ENCODE data around the gene STX1B.

Gene STX1B

DNA sequence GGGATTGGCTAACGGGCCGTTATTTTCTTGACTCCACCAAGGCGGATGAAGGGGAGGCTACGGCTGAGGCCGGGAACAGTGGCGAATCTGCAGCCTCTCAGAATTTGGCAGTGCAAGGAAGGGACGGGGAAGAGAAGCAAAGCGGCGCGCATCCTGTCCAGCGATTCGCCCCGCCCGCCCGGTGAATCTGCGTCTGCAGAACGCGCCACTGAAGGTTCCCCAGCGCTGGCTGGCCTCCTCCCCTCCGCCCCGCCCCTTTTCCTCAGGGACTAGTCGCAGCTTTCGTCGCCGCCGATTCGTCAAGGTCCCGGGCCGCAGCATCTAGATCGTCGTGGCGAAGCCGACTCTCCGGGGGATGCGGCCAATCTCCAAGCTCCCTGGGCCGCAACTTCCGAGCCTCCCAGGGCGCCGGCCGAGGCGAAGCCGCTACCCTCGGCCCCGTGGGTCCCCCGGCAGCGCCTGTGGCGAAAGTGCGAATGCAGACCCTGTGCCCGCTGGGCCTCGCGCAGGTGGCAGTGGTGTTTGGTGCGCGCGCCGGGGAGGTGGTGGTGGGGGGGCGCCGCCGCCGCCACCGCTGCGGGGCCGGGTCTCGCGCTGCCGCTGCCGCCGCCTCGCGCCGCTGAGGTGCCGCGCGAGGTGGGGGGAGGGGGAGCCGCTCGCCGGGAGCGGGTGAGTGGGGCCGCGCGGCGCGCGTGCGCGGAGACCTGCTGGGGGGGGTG, 52.8 kb downstream of the STX1B start, which contains the start of gene SETD1A:
Gene SETD1A, plus strand, starts transcription at position 299 of the 719 bp plus-strand sequence. CDS start 978 bp downstream, outside the sequence.
- Histone ChIP-seq H3K4me3 (peak within 1 kb of the TSS; percentile 97), H3K9ac (ENCODE audit: insufficient read length) (peak within 1 kb of the TSS; percentile 100), H3K36me3 (ENCODE audit: insufficient read depth, low read length) (peaks cover 39% of the 10 kb centered on the region), H3K27ac (peak within 1 kb of the TSS; percentile 100), H3K9me3 (ENCODE audit: low read depth, low read length) (no peaks in the 10 kb centered on the region)
- DNase-seq (ENCODE audit: low read depth, low spot score), result peak; percentile 69
- TF ChIP-seq EZH2 (IDR thresholded peaks at IDR 0.05) (no peak), POLR2AphosphoS5 (IDR thresholded peaks at IDR 0.05; ENCODE audit: borderline replicate concordance, low read depth, low read length) (peak; percentile 19; the same call in 1 of the 2 replicates)

DNA sequence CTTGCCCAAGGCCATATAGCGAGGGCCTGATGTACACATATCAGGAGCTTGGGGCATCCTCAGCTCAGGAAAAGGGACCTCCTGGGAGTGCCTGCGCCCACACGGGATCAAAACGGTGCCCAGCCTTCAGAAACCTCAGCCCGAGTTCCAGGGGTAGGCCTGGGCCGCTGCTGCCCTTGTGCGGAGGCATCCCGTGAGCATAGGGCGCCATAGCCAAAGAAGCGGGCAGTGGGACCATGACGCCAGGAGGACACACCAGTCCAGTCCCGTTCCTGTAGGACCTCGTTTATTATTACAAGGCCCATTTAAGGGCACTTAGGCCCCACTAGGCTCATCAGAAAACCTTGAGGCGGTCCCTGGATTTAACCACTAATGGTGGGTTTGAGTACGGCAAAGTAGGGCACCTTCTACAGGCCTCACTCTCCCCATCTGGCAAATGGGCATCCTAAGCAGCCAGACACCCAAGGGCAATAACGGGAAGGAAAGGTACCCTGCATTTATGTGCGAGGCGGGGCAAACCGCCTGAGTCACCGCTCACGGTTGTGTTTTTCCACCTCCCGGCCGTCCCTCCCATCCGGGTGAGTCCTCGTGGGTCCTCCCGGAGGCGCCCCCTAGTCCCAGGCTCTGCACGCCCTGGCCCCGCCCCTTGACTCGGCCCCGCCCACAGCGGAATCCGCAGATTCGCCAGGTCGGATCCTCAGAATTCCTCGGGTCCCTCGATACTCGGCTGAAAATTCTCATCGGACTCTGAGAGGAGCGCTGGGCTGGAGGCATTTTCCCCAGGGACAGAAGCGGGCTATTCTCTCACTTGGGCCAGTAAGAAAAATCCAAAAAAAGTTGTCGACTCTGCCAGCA, 53.6 kb downstream of the STX1B start:
- Histone ChIP-seq H3K9ac (ENCODE audit: insufficient read length) (peak overlapping the region; percentile 100), H3K9me3 (ENCODE audit: low read depth, low read length) (no peaks in the 10 kb centered on the region), H3K4me3 (peak overlapping the region; percentile 97), H3K27ac (peak overlapping the region; percentile 100), H3K36me3 (ENCODE audit: insufficient read depth, low read length) (peaks cover 31% of the 10 kb centered on the region)
- TF ChIP-seq EZH2 (IDR thresholded peaks at IDR 0.05), result no peak
- TF ChIP-seq FOXP2 (optimal IDR thresholded peaks at IDR 0.05; ENCODE audit: control extremely low read depth, extremely low read length, insufficient read depth), result no peak
- TF ChIP-seq POLR2AphosphoS5 (IDR thresholded peaks at IDR 0.05; ENCODE audit: borderline replicate concordance, low read depth, low read length), result peak; percentile 39; the same call in 1 of the 2 replicates
- no peak for DNase-seq (ENCODE audit: low read depth, low spot score)

DNA sequence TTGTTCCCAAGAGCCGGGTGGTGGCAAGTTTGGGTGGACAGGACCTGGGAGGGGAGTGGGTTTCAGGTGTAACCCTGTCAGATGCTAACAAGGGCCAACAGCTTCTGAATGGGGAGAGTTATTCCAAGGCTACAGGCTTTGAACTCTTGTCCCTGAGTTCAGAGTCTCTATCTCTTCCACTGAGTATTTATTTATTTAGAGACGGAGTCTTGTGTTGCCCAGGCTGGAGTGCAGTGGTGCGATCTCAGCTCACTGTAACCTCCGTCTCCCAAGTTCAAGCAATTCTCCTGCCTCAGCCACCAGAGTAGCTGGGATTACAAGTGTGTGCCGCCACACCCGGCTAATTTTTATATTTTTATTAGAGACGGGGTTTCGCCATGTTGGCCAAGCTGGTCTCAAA, 55.4 kb downstream of the STX1B start:
- Histone ChIP-seq H3K4me3 (no peak overlapping the region), H3K9me3 (ENCODE audit: low read depth, low read length) (no peaks in the 10 kb centered on the region), H3K9ac (ENCODE audit: insufficient read length) (no peak overlapping the region), H3K27ac (no peak overlapping the region), H3K36me3 (ENCODE audit: insufficient read depth, low read length) (peaks cover 13% of the 10 kb centered on the region)
- TF ChIP-seq FOXP2 (optimal IDR thresholded peaks at IDR 0.05; ENCODE audit: control extremely low read depth, extremely low read length, insufficient read depth) (no peak), POLR2AphosphoS5 (IDR thresholded peaks at IDR 0.05; ENCODE audit: borderline replicate concordance, low read depth, low read length) (no peak), EZH2 (IDR thresholded peaks at IDR 0.05) (no peak)
- DNase-seq (ENCODE audit: low read depth, low spot score), result no peak

DNA sequence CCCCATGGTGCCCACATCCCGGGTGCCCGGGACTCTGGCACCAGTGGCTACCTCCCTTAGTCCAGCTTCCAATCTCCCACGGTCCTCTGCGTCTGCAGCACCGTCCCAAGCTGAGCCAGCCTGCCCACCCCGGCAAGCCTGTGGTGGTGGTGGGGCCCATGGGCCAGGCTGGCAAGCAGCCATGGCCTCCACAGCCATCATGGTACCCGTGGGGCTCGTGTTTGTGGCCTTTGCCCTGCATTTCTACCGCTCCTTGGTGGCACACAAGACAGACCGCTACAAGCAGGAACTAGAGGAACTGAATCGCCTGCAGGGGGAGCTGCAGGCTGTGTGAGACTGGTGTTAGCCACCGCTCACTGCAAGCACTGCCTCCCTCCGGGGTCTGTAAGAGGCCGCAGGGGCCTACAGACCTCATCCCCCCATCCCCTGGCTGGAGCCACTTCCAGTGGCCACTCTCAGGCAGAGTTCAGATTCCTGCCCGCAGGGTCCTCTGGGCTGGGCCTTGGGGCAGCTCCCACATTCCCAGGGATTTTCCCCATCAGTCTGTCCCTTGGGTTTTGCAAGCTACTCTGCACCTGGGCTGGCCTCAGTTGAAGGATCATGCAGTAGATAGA, 56.8 kb downstream of the STX1B start:
- no peak overlapping the region for H3K4me3 ChIP-seq

DNA sequence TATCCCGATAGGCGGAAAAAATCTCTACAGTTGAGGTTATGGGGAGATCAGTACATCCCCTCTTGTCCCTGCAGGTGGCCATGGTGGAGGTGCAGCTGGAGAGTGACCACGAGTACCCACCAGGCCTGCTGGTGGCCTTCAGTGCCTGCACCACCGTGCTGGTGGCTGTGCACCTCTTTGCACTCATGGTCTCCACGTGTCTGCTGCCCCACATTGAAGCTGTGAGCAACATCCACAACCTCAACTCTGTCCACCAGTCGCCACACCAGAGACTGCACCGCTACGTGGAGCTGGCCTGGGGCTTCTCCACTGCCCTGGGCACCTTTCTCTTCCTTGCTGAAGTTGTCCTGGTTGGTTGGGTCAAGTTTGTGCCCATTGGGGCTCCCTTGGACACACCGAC, 57.3 kb downstream of the STX1B start:
- TF ChIP-seq EZH2 (IDR thresholded peaks at IDR 0.05), result no peak
- TF ChIP-seq POLR2AphosphoS5 (IDR thresholded peaks at IDR 0.05; ENCODE audit: borderline replicate concordance, low read depth, low read length), result no peak
- no peak for TF ChIP-seq FOXP2 (optimal IDR thresholded peaks at IDR 0.05; ENCODE audit: control extremely low read depth, extremely low read length, insufficient read depth)
- H3K9ac ChIP-seq (ENCODE audit: insufficient read length), result no peak overlapping the region
- H3K36me3 ChIP-seq (ENCODE audit: insufficient read depth, low read length), result no peaks in the 10 kb centered on the region
- no peaks in the 10 kb centered on the region for H3K9me3 ChIP-seq (ENCODE audit: low read depth, low read length)
- H3K4me3 ChIP-seq, result no peak overlapping the region
- DNase-seq (ENCODE audit: low read depth, low spot score), result no peak
- no peak overlapping the region for H3K27ac ChIP-seq

More for the DNA sequence above, 56.8 kb downstream of the STX1B start:
- Histone ChIP-seq H3K36me3 (ENCODE audit: insufficient read depth, low read length) (no peaks in the 10 kb centered on the region), H3K27ac (no peak overlapping the region), H3K9ac (ENCODE audit: insufficient read length) (no peak overlapping the region), H3K9me3 (ENCODE audit: low read depth, low read length) (no peaks in the 10 kb centered on the region)
- TF ChIP-seq POLR2AphosphoS5 (IDR thresholded peaks at IDR 0.05; ENCODE audit: borderline replicate concordance, low read depth, low read length) (no peak), EZH2 (IDR thresholded peaks at IDR 0.05) (no peak), FOXP2 (optimal IDR thresholded peaks at IDR 0.05; ENCODE audit: control extremely low read depth, extremely low read length, insufficient read depth) (no peak)
- peak; percentile 55 for DNase-seq (ENCODE audit: low read depth, low spot score)

DNA sequence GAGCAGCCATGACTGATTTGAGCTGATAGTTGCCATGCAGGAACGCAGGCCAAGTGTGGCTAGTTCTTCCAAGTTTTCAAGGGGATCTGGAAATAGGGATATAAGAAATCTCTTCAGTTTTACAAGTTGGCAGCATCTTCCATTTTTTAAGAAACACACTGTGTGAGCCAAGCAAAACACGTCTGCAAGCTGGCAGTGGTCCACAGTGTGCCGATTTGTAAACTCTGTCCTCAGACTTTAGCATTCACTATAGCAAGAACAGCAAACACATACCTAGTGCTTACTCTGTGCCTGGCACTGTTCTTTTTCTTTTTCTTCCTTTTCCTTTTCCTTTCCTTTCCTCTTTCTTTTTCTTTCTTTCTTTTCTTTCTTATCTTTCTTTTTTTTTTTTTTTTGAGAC, 58.7 kb downstream of the STX1B start:
- Histone ChIP-seq H3K36me3 (ENCODE audit: insufficient read depth, low read length) (no peaks in the 10 kb centered on the region; the same call in 1 of the 2 replicates), H3K27ac (no peak overlapping the region), H3K9me3 (ENCODE audit: low read depth, low read length) (no peaks in the 10 kb centered on the region), H3K9ac (ENCODE audit: insufficient read length) (no peak overlapping the region), H3K4me3 (no peak overlapping the region)
- no peak for TF ChIP-seq EZH2 (IDR thresholded peaks at IDR 0.05)
- TF ChIP-seq FOXP2 (optimal IDR thresholded peaks at IDR 0.05; ENCODE audit: control extremely low read depth, extremely low read length, insufficient read depth), result no peak
- no peak for TF ChIP-seq POLR2AphosphoS5 (IDR thresholded peaks at IDR 0.05; ENCODE audit: borderline replicate concordance, low read depth, low read length)
- no peak for DNase-seq (ENCODE audit: low read depth, low spot score)

DNA sequence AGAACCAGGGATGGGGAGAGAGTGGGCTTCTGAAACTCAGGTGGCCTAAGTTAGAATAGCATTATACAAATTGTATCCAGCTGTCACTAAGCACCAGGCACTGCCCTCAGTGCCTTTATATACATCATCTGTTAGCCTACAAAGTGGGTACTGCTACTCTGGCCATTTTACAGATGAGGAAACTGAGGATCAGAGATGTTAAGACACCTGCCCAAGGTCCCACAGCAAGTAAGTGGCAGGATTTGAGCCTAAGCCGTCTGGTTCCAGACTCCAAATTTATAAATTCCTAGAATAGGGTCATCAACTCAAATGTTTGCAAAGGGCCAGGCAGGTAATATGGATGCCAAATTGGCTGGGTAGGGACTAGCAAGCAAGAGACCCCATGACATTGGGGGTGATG, 59.2 kb downstream of the STX1B start:
- no peak overlapping the region for H3K27ac ChIP-seq
- H3K36me3 ChIP-seq (ENCODE audit: insufficient read depth, low read length), result no peaks in the 10 kb centered on the region; the same call in 1 of the 2 replicates
- TF ChIP-seq EZH2 (IDR thresholded peaks at IDR 0.05), result no peak
- TF ChIP-seq FOXP2 (optimal IDR thresholded peaks at IDR 0.05; ENCODE audit: control extremely low read depth, extremely low read length, insufficient read depth), result no peak
- TF ChIP-seq POLR2AphosphoS5 (IDR thresholded peaks at IDR 0.05; ENCODE audit: borderline replicate concordance, low read depth, low read length), result no peak
- no peak overlapping the region for H3K9ac ChIP-seq (ENCODE audit: insufficient read length)
- no peak overlapping the region for H3K4me3 ChIP-seq
- no peak for DNase-seq (ENCODE audit: low read depth, low spot score)
- no peaks in the 10 kb centered on the region for H3K9me3 ChIP-seq (ENCODE audit: low read depth, low read length)
